IMR-90 (cell line): ENCODE measurements around the gene CUX1. TPM values are rescaled to one million over a fixed set of nuclear protein-coding genes. Genes with fewer than 3 reads are reported as not detected.

Experiments
- ATAC-seq: fragments of 200-7000 bp; cut with Tn5 transposase; 2 replicates; pipeline ENCODE4 v1.9.1; 2020; ENCODE audit warnings: low read depth, mild to moderate bottlenecking, moderate library complexity
- BruUV-seq: library from RNA; stranded (reverse); fragments of 400-500 nt; replicated peaks from 2 replicates; lab custom pipeline; 2021; lab: Mats Ljungman, UMichigan
- CTCF ChIA-PET: fragments of 300-600 bp; formaldehyde crosslinking; extraction: SDS; loops from one replicate; lab custom pipeline; 2021; ENCODE audit warnings: antibody characterized with exemption; lab: Yijun Ruan, JAX
- POLR2A ChIA-PET: fragments of 300-600 bp; sonication (Branson Sonifier 250); formaldehyde crosslinking; loops from one replicate; lab custom pipeline; 2022; ENCODE audit warnings: antibody characterized with exemption; ENCODE audit not compliant: unreplicated experiment; lab: Charles Lee
- DNase-seq: peaks from one replicate; pipeline ENCODE4 v3.0.0; 2013
- H2AFZ ChIP-seq: replicated peaks from 2 replicates; pipeline ENCODE3; 2013; ENCODE audit warnings: low read length, mild to moderate bottlenecking; ENCODE audit not compliant: poor library complexity
- H2AK5ac ChIP-seq: 2 replicates; pipeline ENCODE4 v1.6.1; 2013; ENCODE audit warnings: low read depth, low read length, inconsistent platforms
- H2AK9ac ChIP-seq: replicated peaks from 2 replicates; pipeline ENCODE3; 2013; ENCODE audit warnings: mild to moderate bottlenecking, low read depth, low read length, moderate library complexity; ENCODE audit not compliant: poor library complexity
- H2BK120ac ChIP-seq: 2 replicates; pipeline ENCODE4 v1.6.1; 2013; ENCODE audit warnings: low read depth, low read length, inconsistent platforms
- H2BK15ac ChIP-seq: 3 replicates; pipeline ENCODE4 v1.6.1; 2013; ENCODE audit warnings: low read depth, low read length, inconsistent platforms
- H2BK20ac ChIP-seq: 2 replicates; pipeline ENCODE4 v1.6.1; 2013; ENCODE audit warnings: low read depth, mild to moderate bottlenecking, inconsistent platforms, low read length, moderate library complexity
- H2BK5ac ChIP-seq: 2 replicates; pipeline ENCODE4 v1.6.1; 2013; ENCODE audit warnings: mild to moderate bottlenecking, low read depth, low read length, inconsistent platforms; ENCODE audit not compliant: poor library complexity, severe bottlenecking
- H3K14ac ChIP-seq: replicated peaks from 2 replicates; pipeline ENCODE4 v1.6.1; 2013; ENCODE audit warnings: low read depth, low read length, inconsistent platforms
- H3K18ac ChIP-seq: 2 replicates; pipeline ENCODE4 v1.6.1; 2013; ENCODE audit warnings: low read depth, low read length, control low read depth
- H3K23ac ChIP-seq: 2 replicates; pipeline ENCODE4 v1.6.1; 2013; ENCODE audit warnings: low read depth, low read length, inconsistent platforms
- H3K27ac ChIP-seq: 2 replicates; pipeline ENCODE4 v1.5.1; 2013; ENCODE audit warnings: mild to moderate bottlenecking, control low read depth, low read length; ENCODE audit not compliant: insufficient read depth
- H3K27me3 ChIP-seq: 2 replicates; pipeline ENCODE4 v1.6.1; 2013; ENCODE audit warnings: low read length; ENCODE audit not compliant: control insufficient read depth, insufficient read depth
- H3K36me3 ChIP-seq: 2 replicates; pipeline ENCODE4 v1.6.1; 2013; ENCODE audit warnings: low read length, mixed read lengths; ENCODE audit not compliant: control insufficient read depth, insufficient read depth
- H3K4ac ChIP-seq: 2 replicates; pipeline ENCODE4 v1.6.1; 2013; ENCODE audit warnings: low read depth, low read length, inconsistent platforms
- H3K4me1 ChIP-seq: 2 replicates; pipeline ENCODE4 v1.6.1; 2013; ENCODE audit warnings: low read length, mixed read lengths; ENCODE audit not compliant: control insufficient read depth, insufficient read depth
- H3K4me2 ChIP-seq: 2 replicates; pipeline ENCODE4 v1.6.1; 2013; ENCODE audit warnings: low read depth, mild to moderate bottlenecking, control low read depth, low read length, moderate library complexity
- H3K4me3 ChIP-seq: 2 replicates; pipeline ENCODE4 v1.5.1; 2013; ENCODE audit warnings: low read depth, mild to moderate bottlenecking, control low read depth, low read length, moderate library complexity; ENCODE audit not compliant: insufficient read depth
- H3K56ac ChIP-seq: 2 replicates; pipeline ENCODE4 v1.6.1; 2013; ENCODE audit warnings: low read length, inconsistent platforms; ENCODE audit not compliant: insufficient read depth; ENCODE audit errors: extremely low read depth
- H3K79me1 ChIP-seq, 2 experiments: 2 replicates each; pipeline ENCODE4 v1.6.1; 2013; ENCODE audit warnings: low read length in 2 of 2, inconsistent platforms in 1 of 2, low read depth in 1 of 2
- H3K9ac ChIP-seq: 2 replicates; pipeline ENCODE4 v1.6.1; 2013; ENCODE audit warnings: low read depth, low read length, control low read depth
- H3K9me1 ChIP-seq: 2 replicates; pipeline ENCODE4 v1.6.1; 2013; ENCODE audit warnings: low read length, inconsistent platforms; ENCODE audit not compliant: insufficient read depth
- H3K9me3 ChIP-seq: 2 replicates; pipeline ENCODE4 v1.6.1; 2013; ENCODE audit warnings: low read length; ENCODE audit not compliant: control insufficient read depth, insufficient read depth
- H4K20me1 ChIP-seq: 2 replicates; pipeline ENCODE4 v1.6.1; 2013; ENCODE audit warnings: low read length, inconsistent platforms; ENCODE audit not compliant: insufficient read depth
- H4K5ac ChIP-seq: 2 replicates; pipeline ENCODE4 v1.6.1; 2013; ENCODE audit warnings: mild to moderate bottlenecking, low read depth, low read length, control low read depth
- H4K8ac ChIP-seq, 2 experiments: 2 replicates each; pipeline ENCODE4 v1.6.1; 2013; ENCODE audit warnings: low read depth in 2 of 2, low read length in 2 of 2, control low read depth in 1 of 2, inconsistent platforms in 1 of 2
- H4K91ac ChIP-seq: 2 replicates; pipeline ENCODE4 v1.6.1; 2013; ENCODE audit warnings: low read depth, low read length, inconsistent platforms; ENCODE audit not compliant: insufficient read depth
- BHLHE40 ChIP-seq: fragments of 150-350 bp; IDR thresholded peaks from 2 replicates; pipeline ENCODE4 v1.6.1; 2016; ENCODE audit warnings: mild to moderate bottlenecking, low read depth, low read length
- CEBPB ChIP-seq: IDR thresholded peaks from 2 replicates; pipeline ENCODE4 v1.6.1; 2012; ENCODE audit warnings: low read depth, low read length, improper control_type of control experiment
- CHD1 ChIP-seq: IDR thresholded peaks from 2 replicates; pipeline ENCODE4 v1.6.1; 2012; ENCODE audit warnings: low read depth, low read length, improper control_type of control experiment
- CTCF ChIP-seq: conservative IDR thresholded peaks from 2 replicates; pipeline ENCODE4 v1.5.1; 2012; ENCODE audit warnings: mild to moderate bottlenecking, low read depth, low read length, improper control_type of control experiment
- MAFK ChIP-seq: IDR thresholded peaks from 2 replicates; pipeline ENCODE4 v1.6.1; 2012; ENCODE audit warnings: low read depth, low read length, improper control_type of control experiment
- MAZ ChIP-seq: IDR thresholded peaks from 2 replicates; pipeline ENCODE4 v1.6.1; 2012; ENCODE audit warnings: low read depth, mild to moderate bottlenecking, low read length, improper control_type of control experiment, moderate library complexity, borderline replicate concordance
- NFE2L2 ChIP-seq: fragments of 150-350 bp; IDR thresholded peaks from 2 replicates; pipeline ENCODE4 v1.6.1; 2016; ENCODE audit warnings: low read depth, mild to moderate bottlenecking, low read length
- POLR2A ChIP-seq: IDR thresholded peaks from 2 replicates; pipeline ENCODE4 v1.6.1; 2012; ENCODE audit warnings: mild to moderate bottlenecking, low read depth, low read length
- RAD21 ChIP-seq: IDR thresholded peaks from 2 replicates; pipeline ENCODE4 v1.6.1; 2012; ENCODE audit warnings: low read length, improper control_type of control experiment
- SMC3 ChIP-seq: fragments of 150-350 bp; IDR thresholded peaks from 2 replicates; pipeline ENCODE4 v1.6.1; 2016; ENCODE audit warnings: low read depth, mild to moderate bottlenecking, antibody characterized with exemption, low read length, moderate library complexity
- USF2 ChIP-seq: fragments of 150-350 bp; IDR thresholded peaks from 2 replicates; pipeline ENCODE4 v1.6.1; 2017; ENCODE audit warnings: mild to moderate bottlenecking, antibody characterized with exemption, low read length, low read depth
- WGBS, 2 experiments: methylation state at CpG; one replicate each; pipeline versions ENCODE4 v1.1.5 to v1.1.7; 2013; ENCODE audit warnings: missing lambda C conversion rate in 2 of 2; ENCODE audit not compliant: insufficient read length in 1 of 2; ENCODE audit errors: extremely low coverage in 2 of 2; 5-methylcytosine and 5-hydroxymethylcytosine counted together
- dilution Hi-C: fragments of 300-500 bp; cut with HindIII; formaldehyde crosslinking; loops from one replicate; pipeline ENCODE4 v1.14.3; 2018; ENCODE audit warnings: low sequenced_read_pairs; ENCODE audit not compliant: unreplicated experiment
- in situ Hi-C: fragments of 300-500 bp; cut with MboI; formaldehyde crosslinking; loops from 3 replicates; pipeline ENCODE4 v1.14.3; 2019; ENCODE audit warnings: low sequenced_read_pairs, inconsistent platforms, mixed read lengths
- intact Hi-C: fragments of 100-400 bp; cut with micrococcal nuclease; formaldehyde crosslinking; loops from 2 replicates; pipeline ENCODE4 v1.10.0; 2022
- polyA plus RNA-seq, 3 experiments: library from polyadenylated mRNA; depleted of rRNA; stranded (reverse); fragments of >200 nt; gene quantifications; 2 replicates each; pipeline ENCODE4 v1.2.3, GENCODE V29; 2012; ENCODE audit warnings: low replicate concordance in 1 of 3
- total RNA-seq: library from RNA; depleted of rRNA; stranded (reverse); fragments of >200 nt; gene quantifications from 2 replicates; pipeline ENCODE4 v1.2.3, GENCODE V29; 2012

CUX1 gene
- total and polyA plus RNA-seq, 2 of the 4 experiments (the other 2 are of a cell fraction), result 19.7 to 46.4 TPM

DNA sequence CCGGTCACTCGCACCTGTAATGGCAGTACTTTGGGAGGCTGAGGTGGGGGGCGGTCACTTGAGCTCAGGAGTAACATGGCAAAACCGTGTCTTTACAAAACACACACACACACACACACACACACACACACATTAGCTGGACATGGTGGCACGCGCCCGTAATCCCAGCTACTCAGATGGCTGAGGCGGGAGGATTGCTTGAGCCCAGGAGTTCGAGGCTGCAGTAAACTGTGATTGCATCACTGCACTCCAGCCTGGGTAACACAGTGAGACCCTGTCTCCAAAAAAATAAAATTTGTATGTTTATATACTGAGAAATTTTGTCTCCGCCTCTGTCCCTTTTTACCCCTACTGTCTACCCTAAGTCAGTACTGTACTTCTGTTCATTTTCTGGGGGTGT lies 86.6 kb downstream of the CUX1 start:
- Histone ChIP-seq H3K27ac (no peak overlapping the region), H3K56ac (no peak overlapping the region), H2BK5ac (no peak overlapping the region), H4K91ac (no peak overlapping the region), H2AK5ac (no peak overlapping the region), H3K14ac (no peak overlapping the region), H4K20me1 (peaks cover 43% of the 10 kb centered on the region), H3K4me2 (no peak overlapping the region), H4K5ac (no peak overlapping the region), H3K4me1 (peaks cover 18% of the 10 kb centered on the region), H3K27me3 (no peaks in the 10 kb centered on the region), H2BK15ac (no peak overlapping the region), H2AK9ac (no peak overlapping the region), H3K4me3 (no peak overlapping the region), H2BK120ac (no peak overlapping the region), H3K9ac (no peak overlapping the region), H3K9me3 (no peaks in the 10 kb centered on the region), H3K36me3 (no peaks in the 10 kb centered on the region), H3K79me1 (peaks cover 59 to 93% of the 10 kb centered on the region in 2 experiments), H2BK20ac (no peak overlapping the region), H4K8ac (no peak overlapping the region), H3K23ac (no peak overlapping the region), H2AFZ (no peak overlapping the region), H3K18ac (no peak overlapping the region), H3K9me1 (peaks cover 20% of the 10 kb centered on the region), H3K4ac (no peak overlapping the region)
- ChIA-PET CTCF (interaction anchor here (0.6 kb wide), 1 partner anchor 28 kb away, joined by 3 read pairs; no protein-coding TSS in a partner anchor), POLR2A (interaction anchor here (0.6 kb wide), 1 partner anchor 62 kb away, joined by 7 read pairs; no protein-coding TSS in a partner anchor)
- no TSS peak for BruUV-seq
- TF ChIP-seq NFE2L2 (no peak), POLR2A (no peak), CEBPB (no peak), MAFK (no peak), BHLHE40 (no peak), CHD1 (no peak), CTCF (no peak), RAD21 (no peak), MAZ (no peak), USF2 (no peak), SMC3 (no peak)
- WGBS, 2 experiments, result no CpG with 5 or more reads among the region's 10 CpGs
- in situ Hi-C loops, result no loop called here
- DNase-seq (no peak), ATAC-seq (no peak)
- dilution Hi-C loops, result no loop called here
- intact Hi-C loops, result no loop called here
